Subcutaneous abdominal adipose tissue (tissue), 5 donors: ENCODE results near the gene IRF5.

Source experiments
- H3K27ac ChIP-seq: one replicate; pipeline ENCODE4 v1.7.0; 2013; ENCODE audit warnings: low read depth, mild to moderate bottlenecking, inconsistent platforms, low read length, moderate library complexity
- H3K27me3 ChIP-seq, 5 donors: one replicate each; pipeline ENCODE4 v1.7.0; 2013; ENCODE audit warnings: low read length in 5 of 5, inconsistent platforms in 1 of 5; ENCODE audit not compliant: control insufficient read depth in 5 of 5, insufficient read depth in 4 of 5
- H3K36me3 ChIP-seq, 5 donors: one replicate each; pipeline ENCODE4 v1.7.0; 2013; ENCODE audit warnings: low read length in 5 of 5; ENCODE audit not compliant: control insufficient read depth in 5 of 5, insufficient read depth in 5 of 5
- H3K4me1 ChIP-seq, 5 donors: one replicate each; pipeline ENCODE4 v1.7.0; 2013; ENCODE audit warnings: low read length in 5 of 5, mild to moderate bottlenecking in 3 of 5, moderate library complexity in 1 of 5; ENCODE audit not compliant: control insufficient read depth in 5 of 5, insufficient read depth in 5 of 5
- H3K4me3 ChIP-seq, 5 donors: one replicate each; pipeline ENCODE4 v1.7.0; 2013; ENCODE audit warnings: low read length in 5 of 5, low read depth in 1 of 5
- H3K9ac ChIP-seq, 5 donors: one replicate each; pipeline ENCODE4 v1.7.0; 2013; ENCODE audit warnings: low read length in 5 of 5, mild to moderate bottlenecking in 4 of 5, moderate library complexity in 3 of 5
- H3K9me3 ChIP-seq, 5 donors: one replicate each; pipeline ENCODE4 v1.7.0; 2013; ENCODE audit warnings: low read length in 5 of 5; ENCODE audit not compliant: control insufficient read depth in 5 of 5
- donor health status: healthy.
- donor health status: healthy.
- donor health status: healthy.
- donor health status: healthy.
- donor health status: healthy.

Gene IRF5

DNA sequence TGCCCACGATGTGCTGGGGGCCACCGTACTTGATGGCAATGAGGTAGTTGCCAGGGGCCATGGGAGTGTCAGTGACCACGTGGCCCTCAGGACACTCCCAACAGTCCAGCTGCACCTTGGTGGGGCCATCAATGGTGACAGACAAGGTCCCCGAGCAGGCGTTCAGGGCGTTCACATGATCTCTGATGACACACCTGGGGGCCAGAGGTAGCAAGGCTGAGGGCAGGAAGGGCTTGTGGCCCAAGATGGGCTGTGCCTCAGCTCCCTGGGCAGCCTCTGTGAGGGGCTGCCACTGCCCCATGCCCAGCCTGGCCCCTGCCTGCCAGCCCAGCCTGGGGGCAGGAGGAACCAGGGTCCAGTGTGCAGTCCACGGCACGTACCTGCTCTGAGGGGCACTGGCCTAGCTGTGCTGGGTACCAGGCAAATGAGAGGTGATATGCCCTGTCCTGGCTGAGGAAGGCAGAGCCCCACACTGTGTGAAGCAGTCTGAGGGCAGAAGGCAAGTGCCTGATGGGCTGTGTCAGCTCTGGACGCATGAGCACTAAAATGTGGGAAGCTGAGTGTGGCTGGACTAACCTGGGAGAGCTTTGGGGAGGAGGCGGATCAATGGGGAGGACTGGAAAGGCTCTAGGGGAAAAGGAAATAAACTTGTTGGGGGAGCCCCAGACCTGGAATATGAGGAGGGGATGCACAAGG is 23.7 kb upstream of the IRF5 start:
- Histone ChIP-seq H3K36me3 (no peaks in the 10 kb centered on the region), H3K4me3 (no peak overlapping the region), H3K27me3 (peaks cover 11 to 47% (median 20%) of the 10 kb centered on the region in 5 donors)

DNA sequence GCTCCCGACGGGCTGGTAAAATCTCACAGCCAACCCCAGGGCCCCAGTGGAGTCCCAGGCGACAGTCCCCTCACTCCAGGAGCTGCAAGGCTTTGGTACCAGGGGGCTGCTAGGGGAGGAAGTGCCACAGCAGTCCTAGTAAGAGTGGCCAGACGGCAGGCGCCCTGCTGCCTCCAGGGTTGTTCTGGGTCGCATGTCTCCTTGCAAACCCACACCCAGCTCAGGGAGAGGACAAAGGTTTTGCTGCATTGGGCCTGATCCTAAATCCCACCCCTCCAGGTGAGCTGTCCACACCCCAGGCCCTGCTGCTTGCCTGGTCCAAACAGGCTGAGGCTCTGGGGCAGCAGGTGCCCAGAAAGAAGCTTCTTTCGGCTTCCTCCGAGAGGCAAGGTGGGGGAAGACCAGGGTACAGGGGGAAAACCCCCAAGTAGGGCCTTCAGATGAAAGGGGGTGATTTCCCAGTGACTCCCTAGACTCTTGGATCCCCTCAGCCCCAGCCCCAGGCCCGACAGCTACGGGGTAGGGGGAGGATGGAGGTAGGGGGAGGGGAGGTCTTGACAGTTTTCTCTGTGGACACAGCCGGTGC is 23.1 kb upstream of the IRF5 start:
- Histone ChIP-seq H3K4me1 (peaks cover 0 to 34% (median 24%) of the 10 kb centered on the region in 5 donors), H3K27me3 (peaks cover 11 to 43% (median 19%) of the 10 kb centered on the region in 5 donors), H3K9me3 (no peaks in the 10 kb centered on the region), H3K4me3 (no peak overlapping the region), H3K27ac (no peak overlapping the region), H3K36me3 (no peaks in the 10 kb centered on the region), H3K9ac (no peak overlapping the region)

More for the DNA sequence above, 23.7 kb upstream of the IRF5 start:
- peaks cover 1 to 36% (median 26%) of the 10 kb centered on the region in 5 donors for H3K4me1 ChIP-seq
- no peaks in the 10 kb centered on the region for H3K9me3 ChIP-seq
- no peak overlapping the region for H3K9ac ChIP-seq
- H3K27ac ChIP-seq = no peak overlapping the region

DNA sequence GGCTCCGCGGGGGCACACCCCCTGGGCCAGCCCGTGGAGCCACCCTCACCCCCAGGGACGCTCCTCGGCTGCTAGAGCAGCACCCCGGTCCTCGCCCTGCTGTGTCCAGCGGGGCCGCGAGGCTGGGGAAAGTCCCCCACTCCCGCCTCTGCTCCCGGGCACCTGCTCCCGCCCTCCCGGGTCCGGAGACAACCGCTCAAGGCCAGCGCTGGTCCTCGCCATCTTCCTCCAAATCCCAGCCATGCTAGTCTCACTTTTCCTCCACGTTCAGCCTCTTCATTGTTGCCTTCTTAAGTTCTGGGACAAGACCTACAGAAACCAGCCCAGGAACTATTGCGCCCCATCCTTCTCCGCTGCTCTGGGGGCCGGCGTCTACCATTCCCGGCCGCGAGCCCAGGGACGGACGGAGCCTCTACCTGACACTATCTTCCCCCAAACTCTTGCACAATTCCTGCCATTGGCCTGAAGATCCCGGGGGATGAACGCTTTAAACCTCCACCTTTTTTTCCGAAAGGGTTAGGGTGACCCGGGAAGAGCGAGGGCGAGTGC is 22.4 kb upstream of the IRF5 start:
- Histone ChIP-seq H3K4me1 (peaks cover 0 to 32% (median 17%) of the 10 kb centered on the region in 5 donors), H3K9ac (no peak overlapping the region), H3K9me3 (no peaks in the 10 kb centered on the region), H3K4me3 (peak overlapping the region in 2 of 5 donors; percentile 36 to 47), H3K27ac (no peak overlapping the region), H3K27me3 (peaks cover 11 to 36% (median 16%) of the 10 kb centered on the region in 5 donors), H3K36me3 (no peaks in the 10 kb centered on the region)

DNA sequence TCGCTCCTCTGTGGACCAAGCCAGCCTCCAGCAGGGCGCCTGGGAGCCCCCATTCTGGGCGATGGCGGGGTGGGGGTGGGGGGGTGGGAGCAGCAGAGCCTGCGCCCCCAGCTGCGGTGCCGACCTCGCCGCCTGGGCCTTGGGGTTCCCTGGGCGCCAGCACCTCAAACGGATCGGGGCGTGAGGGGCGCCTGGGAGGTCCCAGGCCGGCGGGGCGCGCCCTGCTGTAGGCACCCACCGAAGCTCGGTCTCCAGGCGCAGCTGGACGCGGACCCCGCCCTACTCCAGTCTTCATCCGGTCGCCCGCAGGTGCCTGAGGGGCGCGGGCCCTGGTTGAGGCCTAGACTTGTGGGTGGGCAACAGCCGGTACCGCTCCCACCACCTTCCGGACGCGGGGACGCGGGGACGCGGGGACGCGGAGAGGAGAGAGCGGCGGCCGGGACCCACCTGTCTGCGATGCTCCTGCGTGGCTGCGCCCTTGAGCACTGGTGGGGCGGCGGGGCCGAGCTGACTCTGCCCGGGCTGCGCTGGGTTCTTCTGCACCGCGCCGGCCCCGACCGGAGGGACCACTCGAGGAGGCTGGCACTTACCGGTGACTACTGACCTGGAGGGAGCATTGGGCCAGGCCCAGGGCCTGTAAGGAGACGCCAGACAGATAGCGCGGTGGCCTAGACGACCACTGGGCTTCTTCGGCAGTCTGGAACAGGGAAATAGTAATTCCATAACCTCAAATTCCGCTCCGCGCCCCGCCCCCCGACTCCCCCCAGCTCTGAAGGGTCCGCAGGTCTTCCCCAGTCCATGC is 21.7 kb upstream of the IRF5 start:
- Histone ChIP-seq H3K9me3 (no peaks in the 10 kb centered on the region), H3K4me3 (peak overlapping the region in 2 of 5 donors; percentile 36 to 47), H3K27ac (no peak overlapping the region), H3K9ac (no peak overlapping the region), H3K4me1 (peaks cover 0 to 28% (median 12%) of the 10 kb centered on the region in 5 donors), H3K36me3 (no peaks in the 10 kb centered on the region), H3K27me3 (peaks cover 11 to 43% (median 19%) of the 10 kb centered on the region in 5 donors)

- peaks cover 11 to 40% (median 21%) of the 10 kb centered on the region in 5 donors for H3K27me3 ChIP-seq
- peaks cover 0 to 23% (median 6%) of the 10 kb centered on the region in 5 donors for H3K4me1 ChIP-seq
- H3K9me3 ChIP-seq = no peaks in the 10 kb centered on the region
- no peaks in the 10 kb centered on the region for H3K36me3 ChIP-seq
- H3K4me3 ChIP-seq = no peak overlapping the region
- H3K9ac ChIP-seq = no peak overlapping the region
- no peak overlapping the region for H3K27ac ChIP-seq
These were observed 21.1 kb upstream of the IRF5 start for GRCh38 chr7:128916643-128916915.

- Histone ChIP-seq H3K27ac (no peak overlapping the region), H3K4me3 (no peak overlapping the region), H3K36me3 (no peaks in the 10 kb centered on the region), H3K9me3 (no peaks in the 10 kb centered on the region), H3K27me3 (peaks cover 11 to 44% (median 26%) of the 10 kb centered on the region in 5 donors), H3K4me1 (peaks cover 0 to 17% (median 6%) of the 10 kb centered on the region in 5 donors), H3K9ac (no peak overlapping the region)
These were observed 20.6 kb upstream of the IRF5 start for GRCh38 chr7:128917122-128917521.

- H3K4me1 ChIP-seq = peaks cover 0 to 17% (median 6%) of the 10 kb centered on the region in 5 donors
- no peak overlapping the region for H3K4me3 ChIP-seq
- peaks cover 11 to 50% (median 26%) of the 10 kb centered on the region in 5 donors for H3K27me3 ChIP-seq
- no peaks in the 10 kb centered on the region for H3K9me3 ChIP-seq
- H3K9ac ChIP-seq = no peak overlapping the region
- no peak overlapping the region for H3K27ac ChIP-seq
- no peaks in the 10 kb centered on the region for H3K36me3 ChIP-seq
These were observed 19.6 kb upstream of the IRF5 start for GRCh38 chr7:128918016-128918665.

- H3K27me3 ChIP-seq = peaks cover 7 to 49% (median 20%) of the 10 kb centered on the region in 5 donors
- no peak overlapping the region for H3K27ac ChIP-seq
- H3K36me3 ChIP-seq = no peaks in the 10 kb centered on the region
- no peaks in the 10 kb centered on the region for H3K9me3 ChIP-seq
- peaks cover 0 to 17% (median 6%) of the 10 kb centered on the region in 5 donors for H3K4me1 ChIP-seq
- no peak overlapping the region for H3K4me3 ChIP-seq
- H3K9ac ChIP-seq = no peak overlapping the region
These were observed 18.5 kb upstream of the IRF5 start for GRCh38 chr7:128919241-128919640.

DNA sequence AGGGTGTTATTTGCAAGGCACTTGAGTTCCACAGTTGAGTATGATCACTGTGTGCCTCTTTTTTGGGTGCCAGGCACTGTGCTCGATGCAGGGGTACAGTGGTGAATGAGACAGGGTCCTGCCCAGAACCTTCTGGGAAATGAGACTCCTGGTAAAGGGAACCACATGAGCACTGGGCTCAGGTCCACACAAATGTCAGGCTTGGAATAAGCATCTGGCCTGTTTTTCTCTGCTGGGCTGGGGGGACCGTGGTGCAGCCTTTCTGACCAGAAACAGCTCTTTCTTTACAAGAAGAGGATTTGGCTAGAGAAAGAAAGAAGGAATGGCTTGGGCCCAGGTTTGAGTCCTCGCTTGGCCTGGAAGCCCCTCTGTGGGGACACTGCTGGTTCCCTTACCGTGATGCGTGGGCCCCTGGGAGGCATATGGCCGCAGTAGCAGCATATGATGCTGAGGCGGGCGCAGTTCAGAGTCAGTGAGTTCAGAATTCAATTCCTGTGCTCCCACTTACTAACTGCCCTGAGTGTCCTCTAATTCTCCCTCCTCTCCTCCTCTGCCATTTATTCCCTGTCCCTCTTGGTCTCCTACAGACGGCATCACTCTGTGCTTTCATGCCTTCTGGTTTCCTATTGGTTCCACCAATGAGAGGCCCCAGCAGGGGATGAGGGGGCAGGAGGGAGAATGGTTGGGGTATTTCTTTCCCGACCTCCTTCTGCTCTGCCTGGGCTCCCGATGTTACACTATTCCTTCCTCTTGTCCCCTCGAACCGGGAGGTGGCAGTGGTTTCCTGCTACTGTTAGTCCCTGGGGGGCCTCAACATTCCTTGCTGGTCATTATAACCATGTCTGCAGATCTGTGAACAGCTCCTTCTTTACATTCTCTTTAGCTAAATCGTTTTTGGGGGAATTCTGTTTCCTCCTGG is 17.6 kb upstream of the IRF5 start:
- no peaks in the 10 kb centered on the region for H3K36me3 ChIP-seq
- H3K4me1 ChIP-seq = peaks cover 0 to 17% (median 5%) of the 10 kb centered on the region in 5 donors
- H3K27ac ChIP-seq = no peak overlapping the region
- H3K4me3 ChIP-seq = no peak overlapping the region
- no peak overlapping the region for H3K9ac ChIP-seq
- H3K27me3 ChIP-seq = peaks cover 3 to 42% (median 14%) of the 10 kb centered on the region in 5 donors
- H3K9me3 ChIP-seq = no peaks in the 10 kb centered on the region
